HepG2 (cell line): Measurements from ENCODE around the gene CTDNEP1. TPM values are rescaled to one million over a fixed set of nuclear protein-coding genes. Genes with fewer than 3 reads are reported as not detected.
A peak's percentile ranks its signal among the peaks of the same experiment; 100 is the strongest.

Experiments used
- ATF1 ChIP-seq: IDR thresholded peaks from 2 replicates; pipeline ENCODE4 v1.6.1; 2016; ENCODE audit warnings: mild to moderate bottlenecking, control low read depth
- CHD2 ChIP-seq: IDR thresholded peaks from 2 replicates; pipeline ENCODE4 v1.6.1; 2011; ENCODE audit warnings: low read depth, low read length, improper control_type of control experiment
- CREB1 ChIP-seq, 2 experiments: fragments of 450-650 bp in 1 of 2; IDR thresholded peaks; 2 replicates each; pipeline ENCODE4 v1.6.1; 2016 to 2017; ENCODE audit warnings: control low read depth in 1 of 2, mild to moderate bottlenecking in 1 of 2, missing compliant biosample characterization in 1 of 2, missing genetic modification characterization in 1 of 2
- DMAP1 ChIP-seq: IDR thresholded peaks from 2 replicates; pipeline ENCODE4 v1.6.1; 2016
- GPN1 ChIP-seq: sonication (generic); formaldehyde crosslinking; IDR thresholded peaks from 2 replicates; pipeline ENCODE4 v1.5.1; 2020; ENCODE audit warnings: missing genetic modification reagents, borderline replicate concordance
- HMGA1 ChIP-seq: sonication (generic); formaldehyde crosslinking; conservative IDR thresholded peaks from 2 replicates; pipeline ENCODE4 v1.4.0; 2020; ENCODE audit warnings: missing genetic modification reagents
- KAT2B ChIP-seq: fragments of 150-350 bp; IDR thresholded peaks from 2 replicates; pipeline ENCODE4 v1.6.1; 2014; ENCODE audit warnings: low read depth, low read length, borderline replicate concordance
- LRRFIP1 ChIP-seq: sonication (generic); formaldehyde crosslinking; conservative IDR thresholded peaks from 2 replicates; pipeline ENCODE4 v1.4.0; 2020; ENCODE audit warnings: missing genetic modification reagents
- MBNL3 ChIP-seq: fragments of 250-450 bp; sonication (Bioruptor Pico); conservative IDR thresholded peaks from 2 replicates; pipeline ENCODE4 v1.8.0; 2022; ENCODE audit warnings: mild to moderate bottlenecking, inconsistent platforms
- MXI1 ChIP-seq: IDR thresholded peaks from 3 replicates; pipeline ENCODE4 v1.6.1; 2012; ENCODE audit warnings: low read depth, low read length, inconsistent platforms, borderline replicate concordance
- MYNN ChIP-seq: sonication (generic); formaldehyde crosslinking; IDR thresholded peaks from 2 replicates; pipeline ENCODE4 v1.4.0; 2020; ENCODE audit warnings: mild to moderate bottlenecking, low read depth, missing genetic modification reagents
- PCBP2 ChIP-seq: fragments of 200-400 bp; formaldehyde crosslinking; optimal IDR thresholded peaks from 2 replicates; pipeline ENCODE3; 2018; ENCODE audit warnings: low read length, low read depth; ENCODE audit not compliant: poor library complexity, severe bottlenecking
- PRDM4 ChIP-seq: sonication (generic); formaldehyde crosslinking; IDR thresholded peaks from 2 replicates; pipeline ENCODE4 v1.9.0; 2021; ENCODE audit warnings: missing genetic modification reagents, borderline replicate concordance
- RFX5 ChIP-seq: IDR thresholded peaks from 2 replicates; pipeline ENCODE4 v1.6.1; 2011; ENCODE audit warnings: low read depth, low read length, improper control_type of control experiment
- SIX4 ChIP-seq: sonication (generic); formaldehyde crosslinking; IDR thresholded peaks from 2 replicates; pipeline ENCODE4 v1.4.0; 2020; ENCODE audit warnings: missing genetic modification reagents
- SNAPC2 ChIP-seq: sonication (generic); formaldehyde crosslinking; IDR thresholded peaks from 2 replicates; pipeline ENCODE4 v1.8.1; 2022; ENCODE audit warnings: mild to moderate bottlenecking, missing genetic modification reagents
- SRSF9 ChIP-seq: fragments of 200-400 bp; formaldehyde crosslinking; IDR thresholded peaks from 2 replicates; pipeline ENCODE4 v1.6.1; 2018; ENCODE audit warnings: borderline replicate concordance, mild to moderate bottlenecking, low read depth, low read length; ENCODE audit not compliant: insufficient read depth, poor library complexity, severe bottlenecking
- SYNCRIP ChIP-seq: fragments of 200-400 bp; formaldehyde crosslinking; IDR thresholded peaks from 2 replicates; pipeline ENCODE4 v1.6.1; 2018; ENCODE audit warnings: mild to moderate bottlenecking, low read depth, low read length; ENCODE audit not compliant: insufficient read depth
- ZNF234 ChIP-seq: sonication (generic); formaldehyde crosslinking; conservative IDR thresholded peaks from 2 replicates; pipeline ENCODE4 v1.5.1; 2020; ENCODE audit warnings: mild to moderate bottlenecking, missing genetic modification reagents
- ZNF235 ChIP-seq: sonication (generic); formaldehyde crosslinking; IDR thresholded peaks from 2 replicates; pipeline ENCODE4 v1.8.1; 2023; ENCODE audit warnings: mild to moderate bottlenecking, missing genetic modification reagents, borderline replicate concordance
- ZNF570 ChIP-seq: sonication (generic); formaldehyde crosslinking; IDR thresholded peaks from 2 replicates; pipeline ENCODE4 v1.4.0; 2020; ENCODE audit warnings: mild to moderate bottlenecking, missing genetic modification reagents, borderline replicate concordance
- ZNF790 ChIP-seq: sonication (generic); formaldehyde crosslinking; IDR thresholded peaks from 2 replicates; pipeline ENCODE4 v1.8.0; 2022; ENCODE audit warnings: missing genetic modification reagents, mild to moderate bottlenecking, borderline replicate concordance
- polyA plus RNA-seq, 8 experiments: library from polyadenylated mRNA; depleted of rRNA in 3 of 8; stranded (reverse) in 7 of 8; unstranded in 1 of 8; fragments of >200 nt; fragmentation: Illumina TruSeq in 4 of 8; extraction: Trizol in 4 of 8; gene quantifications; 2 replicates each; pipeline versions ENCODE4 v1.2.1 to v1.2.3, GENCODE V29; 2011 to 2016; ENCODE audit warnings: low read depth in 4 of 8, missing spikeins in 1 of 8, mixed read lengths in 1 of 8; ENCODE audit not compliant: insufficient read depth in 1 of 8
- total RNA-seq, 5 experiments: library from RNA; depleted of rRNA; stranded (reverse); fragments of >200 nt; fragmentation: Illumina TruSeq; extraction: Trizol; gene quantifications; 2 replicates each; pipeline ENCODE4 v1.2.3, GENCODE V29; 2016; ENCODE audit warnings: low read depth in 1 of 5
- TF ChIP-seq, protein P1 (sequence below): sonication (generic); formaldehyde crosslinking; IDR thresholded peaks from 2 replicates; pipeline ENCODE4 v1.8.0; 2022; ENCODE audit warnings: missing genetic modification reagents, mild to moderate bottlenecking, borderline replicate concordance

The CTDNEP1 gene
- total and polyA plus RNA-seq, 2 of the 13 experiments (the other 11 are each of a cell fraction or from before 2014, with no cell fraction given): 19.8 to 118 TPM

DNA sequence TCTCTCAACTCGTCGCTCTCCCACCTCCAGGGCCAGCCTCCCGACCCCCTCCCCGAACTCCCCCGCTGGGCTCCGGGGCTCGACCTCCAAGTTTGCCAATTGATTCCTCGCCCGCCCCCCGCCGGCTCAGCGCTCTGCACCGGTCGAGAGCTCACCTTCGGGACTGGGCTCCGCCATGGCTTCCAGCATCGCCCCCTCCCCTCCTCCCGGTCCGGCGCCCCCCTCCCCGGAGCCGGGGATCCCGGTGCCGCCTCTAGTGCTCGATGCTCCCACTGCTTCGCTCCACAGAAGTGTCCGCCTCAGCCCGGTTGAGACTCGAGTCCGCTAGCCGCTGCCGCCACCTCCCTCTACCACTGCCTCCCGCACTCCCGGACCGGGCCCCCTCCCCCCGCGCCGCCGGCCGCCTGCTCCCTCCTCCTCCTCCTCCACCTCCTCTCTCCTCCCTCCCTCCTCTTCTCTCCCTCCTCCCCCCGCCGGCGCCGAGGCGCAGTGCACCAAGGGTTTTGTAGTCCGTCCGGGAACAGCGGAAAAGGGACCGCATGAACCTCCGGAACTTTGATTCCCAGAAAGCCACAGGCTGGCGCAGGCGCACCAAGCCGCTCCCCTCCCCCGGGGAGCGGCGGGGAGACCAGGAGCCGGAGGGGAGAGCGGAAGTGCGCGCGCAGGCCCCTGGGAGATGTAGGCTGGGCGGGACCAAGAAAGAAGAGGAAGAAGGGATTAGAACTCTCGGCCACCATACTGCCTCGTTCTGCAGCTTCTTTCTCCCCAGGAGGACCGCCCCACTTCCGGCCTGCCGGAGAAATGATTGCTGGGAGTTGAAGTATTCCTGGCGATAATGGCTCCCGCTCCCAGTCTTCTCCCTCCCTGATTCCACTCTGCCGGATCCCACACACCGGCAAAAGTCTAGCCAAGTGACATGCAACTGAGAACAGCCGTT lies 12.2 kb downstream of the CTDNEP1 start, which contains the start of gene PHF23 (continued):
- TF ChIP-seq PRDM4 (no peak), ZNF570 (no peak), RFX5 (no peak), MBNL3 (no peak), SYNCRIP (no peak), MXI1 (peak; percentile 67; the same call in 2 of the 3 replicates), ATF1 (CRISPR knock-in tag) (peak; percentile 73; the same call in 1 of the 2 replicates), SNAPC2 (CRISPR knock-in tag) (no peak), CHD2 (peak; percentile 36; the same call in 1 of the 2 replicates), SIX4 (CRISPR knock-in tag) (no peak), ZNF234 (no peak), DMAP1 (no peak), HMGA1 (CRISPR knock-in tag) (no peak), CREB1 (IDR thresholded peaks at IDR 0.05) (peak; percentile 28; the same call in 1 of the 2 replicates), CREB1 (CRISPR knock-in tag; IDR thresholded peaks at IDR 0.05) (peak; percentile 92), PCBP2 (no peak), KAT2B (no peak), LRRFIP1 (CRISPR knock-in tag) (no peak), ZNF235 (CRISPR knock-in tag) (no peak), SRSF9 (no peak), ZNF790 (CRISPR knock-in tag) (no peak), MYNN (CRISPR knock-in tag) (no peak), GPN1 (no peak)
- TF ChIP-seq, protein P1, sequence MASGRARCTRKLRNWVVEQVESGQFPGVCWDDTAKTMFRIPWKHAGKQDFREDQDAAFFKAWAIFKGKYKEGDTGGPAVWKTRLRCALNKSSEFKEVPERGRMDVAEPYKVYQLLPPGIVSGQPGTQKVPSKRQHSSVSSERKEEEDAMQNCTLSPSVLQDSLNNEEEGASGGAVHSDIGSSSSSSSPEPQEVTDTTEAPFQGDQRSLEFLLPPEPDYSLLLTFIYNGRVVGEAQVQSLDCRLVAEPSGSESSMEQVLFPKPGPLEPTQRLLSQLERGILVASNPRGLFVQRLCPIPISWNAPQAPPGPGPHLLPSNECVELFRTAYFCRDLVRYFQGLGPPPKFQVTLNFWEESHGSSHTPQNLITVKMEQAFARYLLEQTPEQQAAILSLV: no peak; the same call in 1 of the 2 replicates
